K562 (cell line): ENCODE results near the gene MEAF6. TPM values are rescaled to one million over a fixed set of nuclear protein-coding genes. Genes with fewer than 3 reads are reported as not detected.

Source experiments
- ATF7 ChIP-seq: fragments of 450-650 bp; IDR thresholded peaks from 2 replicates; pipeline ENCODE4 v1.7.1; 2014; ENCODE audit warnings: mild to moderate bottlenecking, moderate library complexity
- BCOR ChIP-seq: fragments of 450-650 bp; IDR thresholded peaks from 2 replicates; pipeline ENCODE4 v1.6.1; 2016
- BHLHE40 ChIP-seq: IDR thresholded peaks from 2 replicates; pipeline ENCODE4 v1.6.1; 2011; ENCODE audit warnings: low read length, improper control_type of control experiment
- CREM ChIP-seq: IDR thresholded peaks from 2 replicates; pipeline ENCODE4 v1.6.1; 2014; ENCODE audit warnings: antibody characterized with exemption, low read depth
- CTBP1 ChIP-seq: fragments of 450-650 bp; IDR thresholded peaks from 2 replicates; pipeline ENCODE4 v1.6.1; 2016; ENCODE audit warnings: borderline replicate concordance
- E2F6 ChIP-seq, 2 experiments: IDR thresholded peaks; 2 replicates each; pipeline ENCODE4 v1.6.1; 2011; ENCODE audit warnings: borderline replicate concordance in 1 of 2, control low read depth in 1 of 2, low read depth in 1 of 2, low read length in 1 of 2, mild to moderate bottlenecking in 1 of 2, mixed read lengths in 1 of 2, moderate library complexity in 1 of 2; ENCODE audit not compliant: insufficient read depth in 1 of 2, insufficient read length in 1 of 2, poor library complexity in 1 of 2, severe bottlenecking in 1 of 2; ENCODE audit errors: extremely low read depth in 1 of 2
- GATA2 ChIP-seq: sonication (generic); formaldehyde crosslinking; IDR thresholded peaks from 2 replicates; pipeline ENCODE4 v1.4.0; 2020; ENCODE audit warnings: mild to moderate bottlenecking, missing genetic modification reagents
- GTF2F1 ChIP-seq: IDR thresholded peaks from 2 replicates; pipeline ENCODE4 v1.6.1; 2011; ENCODE audit warnings: low read depth, low read length, improper control_type of control experiment
- HCFC1 ChIP-seq: IDR thresholded peaks from 2 replicates; pipeline ENCODE4 v1.6.1; 2012; ENCODE audit warnings: low read depth, low read length, improper control_type of control experiment
- KLF1 ChIP-seq: fragments of 450-650 bp; IDR thresholded peaks from 2 replicates; pipeline ENCODE4 v1.6.1; 2016; ENCODE audit warnings: missing genetic modification characterization, missing compliant biosample characterization
- MYBL2 ChIP-seq, 2 experiments: fragments of 450-650 bp in 1 of 2; sonication (generic) in 1 of 2; formaldehyde crosslinking in 1 of 2; IDR thresholded peaks; 2 replicates each; pipeline versions ENCODE4 v1.6.1 to v1.8.1; 2017 to 2022; ENCODE audit warnings: borderline replicate concordance in 1 of 2, inconsistent platforms in 1 of 2, low read depth in 1 of 2, mild to moderate bottlenecking in 1 of 2, missing genetic modification reagents in 1 of 2, moderate library complexity in 1 of 2
- NEUROD1 ChIP-seq: fragments of 150-350 bp; IDR thresholded peaks from 2 replicates; pipeline ENCODE4 v1.6.1; 2014; ENCODE audit warnings: borderline replicate concordance, low read length, low read depth; ENCODE audit not compliant: partially characterized antibody
- RBBP5 ChIP-seq: fragments of 200-600 bp; sonication (generic); IDR thresholded peaks from 2 replicates; pipeline ENCODE4 v1.6.1; 2012; ENCODE audit warnings: borderline replicate concordance, mild to moderate bottlenecking, low read length, control low read depth, inconsistent platforms; ENCODE audit not compliant: insufficient read depth, poor library complexity, severe bottlenecking
- RBFOX2 ChIP-seq: fragments of 200-400 bp; formaldehyde crosslinking; IDR thresholded peaks from 2 replicates; pipeline ENCODE4 v1.6.1; 2017; ENCODE audit warnings: low read depth, mild to moderate bottlenecking, low read length, moderate library complexity
- RBM14 ChIP-seq: fragments of 200-400 bp; formaldehyde crosslinking; IDR thresholded peaks from 2 replicates; pipeline ENCODE4 v1.6.1; 2018; ENCODE audit warnings: low read depth, mild to moderate bottlenecking, low read length, moderate library complexity, borderline replicate concordance; ENCODE audit not compliant: insufficient read depth
- SMAD4 ChIP-seq: fragments of 250-450 bp; sonication (Bioruptor Pico); conservative IDR thresholded peaks from 2 replicates; pipeline ENCODE4 v1.8.0; 2021; ENCODE audit warnings: inconsistent platforms, mild to moderate bottlenecking, moderate library complexity
- SNIP1 ChIP-seq: fragments of 450-650 bp; IDR thresholded peaks from 2 replicates; pipeline ENCODE4 v1.7.1; 2017; ENCODE audit warnings: low read depth, mild to moderate bottlenecking
- ZBED1 ChIP-seq: IDR thresholded peaks from 2 replicates; pipeline ENCODE4 v1.6.1; 2014
- ZBTB5 ChIP-seq: fragments of 450-650 bp; IDR thresholded peaks from 2 replicates; pipeline ENCODE4 v1.6.1; 2017; ENCODE audit warnings: antibody characterized with exemption
- ZNF217 ChIP-seq: sonication (generic); formaldehyde crosslinking; IDR thresholded peaks from 2 replicates; pipeline ENCODE4 v1.8.0; 2022; ENCODE audit warnings: mild to moderate bottlenecking, missing genetic modification reagents
- polyA plus RNA-seq, 8 experiments: library from polyadenylated mRNA; depleted of rRNA in 4 of 8; stranded (reverse) in 5 of 8; unstranded in 3 of 8; fragments of >200 nt; fragmentation: Nextera tagmentation in 2 of 8; fragmentation: Illumina TruSeq in 1 of 8; extraction: Ambion mirVana in 2 of 8; extraction: Trizol in 1 of 8; gene quantifications; 2 replicates each; pipeline versions ENCODE4 v1.2.1 to v1.2.3, GENCODE V29; 2011 to 2014; ENCODE audit warnings: inconsistent platforms in 1 of 8, missing spikeins in 1 of 8
- total RNA-seq, 7 experiments: library from RNA; depleted of rRNA in 6 of 7; stranded (reverse); fragments of >200 nt in 6 of 7; fragmentation: Illumina TruSeq in 2 of 7; extraction: Trizol in 2 of 7; gene quantifications; 2 replicates each; pipeline versions ENCODE4 v1.2.1 to v1.2.3, GENCODE V29; 2011 to 2021; ENCODE audit warnings: low replicate concordance in 1 of 7
- TF ChIP-seq, protein P1 (sequence below): conservative IDR thresholded peaks from 2 replicates; pipeline ENCODE4 v1.6.1; 2011; ENCODE audit warnings: low read depth, mild to moderate bottlenecking, low read length; ENCODE audit not compliant: control insufficient read depth
- TF ChIP-seq, protein P2 (sequence below), 3 experiments: fragments of 200-800 bp in 1 of 3; sonication (Bioruptor generic) in 1 of 3; sonication (generic) in 1 of 3; formaldehyde crosslinking in 1 of 3; IDR thresholded peaks; 2 replicates each; pipeline versions ENCODE4 v1.6.1 to v1.8.0; 2016 to 2022; ENCODE audit warnings: mild to moderate bottlenecking in 2 of 3, missing compliant biosample characterization in 2 of 3, missing genetic modification characterization in 2 of 3, missing genetic modification reagents in 1 of 3

MEAF6 gene
- total and polyA plus RNA-seq, 9 of the 15 experiments (the other 6 are each of a cell fraction or from before 2014, with no cell fraction given): 55.0 to 151 (median 92.3) TPM

GRCh38 chr1:37474046-37474696, 40.4 kb downstream of the MEAF6 start, which contains the start of gene ZC3H12A (continued):
- TF ChIP-seq, protein P1, sequence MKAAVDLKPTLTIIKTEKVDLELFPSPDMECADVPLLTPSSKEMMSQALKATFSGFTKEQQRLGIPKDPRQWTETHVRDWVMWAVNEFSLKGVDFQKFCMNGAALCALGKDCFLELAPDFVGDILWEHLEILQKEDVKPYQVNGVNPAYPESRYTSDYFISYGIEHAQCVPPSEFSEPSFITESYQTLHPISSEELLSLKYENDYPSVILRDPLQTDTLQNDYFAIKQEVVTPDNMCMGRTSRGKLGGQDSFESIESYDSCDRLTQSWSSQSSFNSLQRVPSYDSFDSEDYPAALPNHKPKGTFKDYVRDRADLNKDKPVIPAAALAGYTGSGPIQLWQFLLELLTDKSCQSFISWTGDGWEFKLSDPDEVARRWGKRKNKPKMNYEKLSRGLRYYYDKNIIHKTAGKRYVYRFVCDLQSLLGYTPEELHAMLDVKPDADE: peak; percentile 87
- peak; percentile 63; the same call in 1 of the 2 replicates for TF ChIP-seq KLF1 (tag)
- peak; percentile 31; the same call in 1 of the 2 replicates for TF ChIP-seq SMAD4 (CRISPR knock-in tag)
- TF ChIP-seq E2F6 (IDR thresholded peaks at IDR 0.05; ENCODE audit: borderline replicate concordance in 1 of 2, extremely low read depth in 1 of 2, insufficient read depth in 1 of 2, insufficient read length in 1 of 2, low read depth in 1 of 2, low read length in 1 of 2, poor library complexity in 1 of 2, severe bottlenecking in 1 of 2): peak in 1 of 2 experiments; percentile 81
- no peak for TF ChIP-seq SNIP1
- no peak for TF ChIP-seq BCOR
- TF ChIP-seq MYBL2 (IDR thresholded peaks at IDR 0.05; ENCODE audit: low read depth): no peak
- no peak for TF ChIP-seq MYBL2 (CRISPR knock-in tag; IDR thresholded peaks at IDR 0.05; ENCODE audit: borderline replicate concordance)
- peak; percentile 49; the same call in 1 of the 2 replicates for TF ChIP-seq ATF7
- no peak for TF ChIP-seq RBBP5
- no peak for TF ChIP-seq RBM14
- peak; percentile 88 for TF ChIP-seq CTBP1
- peak; percentile 80; the same call in 1 of the 2 replicates for TF ChIP-seq ZBED1
- peak; percentile 64 for TF ChIP-seq CREM
- no peak for TF ChIP-seq BHLHE40
- TF ChIP-seq, protein P2, sequence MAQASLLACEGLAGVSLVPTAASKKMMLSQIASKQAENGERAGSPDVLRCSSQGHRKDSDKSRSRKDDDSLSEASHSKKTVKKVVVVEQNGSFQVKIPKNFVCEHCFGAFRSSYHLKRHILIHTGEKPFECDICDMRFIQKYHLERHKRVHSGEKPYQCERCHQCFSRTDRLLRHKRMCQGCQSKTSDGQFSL (CRISPR knock-in tag; IDR thresholded peaks at IDR 0.05): 0 out of 2 replicates have a peak, but pooled peaks have one; percentile 38
- TF ChIP-seq, protein P2 (tag; IDR thresholded peaks at IDR 0.05): no peak
- peak; percentile 99 for TF ChIP-seq RBFOX2
- 0 out of 2 replicates have a peak, but pooled peaks have one; percentile 38 for TF ChIP-seq HCFC1
- TF ChIP-seq ZBTB5: no peak
- TF ChIP-seq GATA2: no peak
- peak; percentile 84; the same call in 1 of the 2 replicates for TF ChIP-seq GTF2F1
- TF ChIP-seq NEUROD1: peak; percentile 18
- no peak for TF ChIP-seq ZNF217 (CRISPR knock-in tag)
